ENCODE results near the gene LGR6.

The LGR6 gene

GRCh38 chr1:202154766-202155477 lies 38.7 kb upstream of the LGR6 start:
- TF ChIP-seq GATA3 (IDR thresholded peaks at IDR 0.05; ENCODE audit: low read depth, low read length) (no peak), GATA2 (IDR thresholded peaks at IDR 0.05; ENCODE audit: low read depth, low read length) (no peak)

- TF ChIP-seq GATA2 (IDR thresholded peaks at IDR 0.05; ENCODE audit: low read depth, low read length) (peak; percentile 99), GATA3 (IDR thresholded peaks at IDR 0.05; ENCODE audit: low read depth, low read length) (no peak; the same call in 1 of the 2 replicates)
Measured at GRCh38 chr1:202155478-202156021, 38.0 kb upstream of the LGR6 start.

DNA sequence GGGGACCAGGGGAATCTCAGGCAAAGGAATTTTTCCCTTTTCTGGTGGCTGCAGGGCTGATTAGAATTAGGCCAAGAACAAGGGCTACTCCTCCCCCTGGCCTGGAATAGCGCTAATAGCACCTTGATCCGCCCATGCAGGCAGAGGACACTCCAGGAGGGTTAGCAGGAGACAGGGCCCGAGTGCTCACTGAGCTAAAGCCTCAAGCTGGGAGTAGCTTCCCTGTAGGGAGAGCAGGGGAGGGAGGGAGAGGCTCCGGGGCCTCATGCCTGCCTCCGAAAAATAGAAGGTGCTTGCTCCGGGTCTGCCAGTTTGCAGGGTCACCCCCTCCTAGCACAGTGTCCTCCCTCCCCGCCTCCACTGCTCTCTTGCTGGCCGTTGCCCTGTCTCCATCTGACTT lies 37.0 kb upstream of the LGR6 start:
- TF ChIP-seq GATA2 (IDR thresholded peaks at IDR 0.05; ENCODE audit: low read depth, low read length) (no peak), GATA3 (IDR thresholded peaks at IDR 0.05; ENCODE audit: low read depth, low read length) (no peak)

DNA sequence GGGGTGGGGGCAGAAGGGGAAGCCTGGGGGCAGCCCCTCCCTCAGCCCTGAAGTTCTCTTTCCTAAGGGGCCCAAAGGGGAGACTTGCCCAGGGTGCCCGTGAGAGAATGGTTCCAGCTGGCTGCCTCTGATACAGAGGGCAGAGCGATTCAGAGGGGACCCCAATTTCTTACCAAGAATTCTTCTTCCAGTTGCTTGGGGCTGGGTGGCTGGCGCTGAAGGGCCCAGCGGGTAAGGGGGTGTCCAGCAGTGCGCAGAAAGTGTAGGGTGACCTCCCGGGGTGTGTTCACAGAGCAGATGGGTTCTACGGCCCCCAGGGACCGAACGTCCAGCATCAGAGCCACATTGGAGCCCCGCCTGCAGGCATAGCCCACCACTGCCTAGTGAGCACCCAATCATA lies 35.7 kb upstream of the LGR6 start:
- TF ChIP-seq GATA3 (IDR thresholded peaks at IDR 0.05; ENCODE audit: low read depth, low read length) = no peak
- TF ChIP-seq GATA2 (IDR thresholded peaks at IDR 0.05; ENCODE audit: low read depth, low read length) = no peak

GRCh38 chr1:202158810-202159533 lies 34.6 kb upstream of the LGR6 start:
- no peak for TF ChIP-seq GATA3 (IDR thresholded peaks at IDR 0.05; ENCODE audit: low read depth, low read length)
- TF ChIP-seq GATA2 (IDR thresholded peaks at IDR 0.05; ENCODE audit: low read depth, low read length) = no peak

DNA sequence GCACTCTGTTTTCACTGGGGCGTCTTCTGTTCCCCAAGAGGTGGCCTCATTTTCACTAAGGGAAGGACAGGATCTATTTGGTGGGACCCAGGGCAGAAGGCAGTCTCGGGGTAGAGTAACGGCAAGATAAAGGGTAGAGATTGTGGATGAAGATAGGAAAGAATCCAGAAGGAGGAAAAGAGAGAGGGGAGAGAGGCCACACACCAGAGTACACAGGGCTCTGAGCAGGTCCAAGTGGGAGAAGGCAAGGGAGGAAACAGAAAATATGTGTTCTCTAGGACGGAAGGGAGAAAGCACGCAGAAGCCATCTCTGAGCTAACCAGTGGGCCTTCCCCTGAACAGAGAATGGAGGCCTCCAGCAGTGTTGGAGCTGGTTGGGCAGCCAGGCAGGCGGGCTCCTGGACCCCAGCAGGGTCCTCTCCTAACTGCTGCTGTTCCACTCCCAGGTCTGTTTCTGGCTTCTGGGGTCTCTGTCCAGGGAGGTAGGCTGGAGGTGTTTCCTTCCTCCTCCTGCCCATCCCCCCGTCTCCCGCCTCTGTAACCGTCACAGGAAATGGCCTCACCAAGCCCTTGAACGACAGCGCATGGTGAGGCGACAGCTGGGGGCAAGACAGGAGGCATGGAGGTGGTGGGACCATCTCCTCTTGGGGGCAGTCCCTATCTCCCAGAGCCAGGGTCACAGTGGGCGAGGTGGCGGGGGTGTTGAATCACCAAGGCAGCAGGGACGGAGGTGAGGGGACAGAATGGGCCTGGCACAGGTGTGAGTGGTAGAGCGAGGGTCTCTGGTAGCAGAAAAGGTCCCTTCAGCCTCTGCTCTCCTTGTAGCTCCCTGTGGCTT lies 33.8 kb upstream of the LGR6 start:
- TF ChIP-seq GATA3 (IDR thresholded peaks at IDR 0.05; ENCODE audit: low read depth, low read length) (no peak), GATA2 (IDR thresholded peaks at IDR 0.05; ENCODE audit: low read depth, low read length) (peak; percentile 36; the same call in 1 of the 2 replicates)

DNA sequence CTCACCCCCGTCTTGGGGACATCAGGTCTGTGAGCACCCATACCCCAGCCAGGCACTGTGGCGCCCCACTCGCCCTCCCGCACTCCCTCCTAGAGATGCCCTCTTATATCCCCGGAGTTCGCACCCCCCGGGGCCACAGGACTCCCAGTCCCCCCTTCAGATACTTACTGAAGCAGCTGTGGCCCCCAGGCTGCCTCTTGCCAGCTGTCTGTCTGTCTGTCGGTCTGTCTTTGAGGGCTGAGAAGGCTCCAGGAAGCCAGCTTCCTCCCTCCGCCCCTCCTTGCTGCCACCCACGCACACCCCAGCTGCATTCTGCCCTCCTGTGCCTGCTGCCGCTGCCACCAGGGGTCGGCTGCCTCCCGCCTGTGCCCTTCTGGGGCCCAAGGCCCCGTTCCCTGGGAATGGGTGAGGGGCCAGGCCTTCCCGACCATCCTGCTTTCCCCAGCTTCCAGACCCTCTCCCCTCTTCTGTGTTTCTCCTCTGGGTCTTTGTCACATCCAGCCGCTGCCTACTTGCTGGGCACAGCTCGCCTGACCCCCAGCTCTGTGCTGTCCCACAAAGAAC lies 33.1 kb upstream of the LGR6 start, which contains the start of gene PTPN7:
Gene PTPN7, minus strand, starts transcription at position 226 of the 564 bp plus-strand sequence. CDS start 1,200 bp downstream, outside the sequence.
- no peak for TF ChIP-seq GATA3 (IDR thresholded peaks at IDR 0.05; ENCODE audit: low read depth, low read length)
- no peak for TF ChIP-seq GATA2 (IDR thresholded peaks at IDR 0.05; ENCODE audit: low read depth, low read length)

DNA sequence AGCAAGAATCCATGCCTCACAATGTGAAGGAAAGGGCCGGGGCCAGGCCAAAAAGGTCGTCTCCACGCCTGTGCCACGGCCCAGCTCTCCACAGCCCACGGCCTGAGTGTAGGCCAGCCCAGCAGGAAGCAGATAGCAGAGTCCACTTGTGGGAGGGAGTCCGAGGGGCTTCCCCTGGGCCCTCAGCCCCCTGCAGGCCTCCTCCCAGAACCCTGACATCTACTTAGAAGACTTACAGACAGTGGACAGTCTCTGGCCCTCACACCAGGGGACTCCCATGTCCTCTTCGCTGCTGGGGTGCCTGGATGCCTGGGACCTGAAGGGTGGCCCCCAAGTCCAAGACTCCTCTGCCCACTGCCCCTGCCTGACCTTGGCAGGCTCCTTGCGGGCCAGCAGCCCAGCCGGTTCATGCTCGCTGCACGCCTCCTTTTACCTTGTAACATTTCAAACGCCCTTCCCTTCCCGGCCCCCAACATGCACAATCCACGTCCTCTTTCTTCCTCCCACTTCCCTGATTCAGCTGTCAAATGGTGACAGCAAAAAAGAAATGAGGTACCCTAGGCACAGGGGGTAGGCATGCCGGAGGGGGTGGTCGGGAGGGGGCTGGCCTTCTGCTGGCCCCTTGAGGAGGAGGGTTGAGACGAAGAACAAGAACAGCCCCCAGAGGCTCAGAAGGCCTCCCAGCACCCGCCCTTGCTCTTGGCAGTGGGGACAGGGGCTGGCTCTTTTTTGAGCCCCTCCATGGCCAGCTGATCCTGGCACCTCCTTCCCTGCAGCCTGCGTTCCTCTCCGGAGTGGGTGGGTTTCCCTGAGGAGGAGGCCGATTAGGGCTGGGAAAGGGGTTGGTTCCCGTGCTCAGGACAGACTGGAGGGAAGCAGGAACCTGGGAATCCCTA lies 32.2 kb upstream of the LGR6 start:
- no peak for TF ChIP-seq GATA2 (IDR thresholded peaks at IDR 0.05; ENCODE audit: low read depth, low read length)
- no peak for TF ChIP-seq GATA3 (IDR thresholded peaks at IDR 0.05; ENCODE audit: low read depth, low read length)

- TF ChIP-seq GATA2 (IDR thresholded peaks at IDR 0.05; ENCODE audit: low read depth, low read length) (peak; percentile 33; the same call in 1 of the 2 replicates), GATA3 (IDR thresholded peaks at IDR 0.05; ENCODE audit: low read depth, low read length) (no peak)
Measured at GRCh38 chr1:202162047-202162417, 31.6 kb upstream of the LGR6 start.

GRCh38 chr1:202162418-202163280 lies 30.9 kb upstream of the LGR6 start:
- TF ChIP-seq GATA2 (IDR thresholded peaks at IDR 0.05; ENCODE audit: low read depth, low read length) = no peak
- no peak for TF ChIP-seq GATA3 (IDR thresholded peaks at IDR 0.05; ENCODE audit: low read depth, low read length)

DNA sequence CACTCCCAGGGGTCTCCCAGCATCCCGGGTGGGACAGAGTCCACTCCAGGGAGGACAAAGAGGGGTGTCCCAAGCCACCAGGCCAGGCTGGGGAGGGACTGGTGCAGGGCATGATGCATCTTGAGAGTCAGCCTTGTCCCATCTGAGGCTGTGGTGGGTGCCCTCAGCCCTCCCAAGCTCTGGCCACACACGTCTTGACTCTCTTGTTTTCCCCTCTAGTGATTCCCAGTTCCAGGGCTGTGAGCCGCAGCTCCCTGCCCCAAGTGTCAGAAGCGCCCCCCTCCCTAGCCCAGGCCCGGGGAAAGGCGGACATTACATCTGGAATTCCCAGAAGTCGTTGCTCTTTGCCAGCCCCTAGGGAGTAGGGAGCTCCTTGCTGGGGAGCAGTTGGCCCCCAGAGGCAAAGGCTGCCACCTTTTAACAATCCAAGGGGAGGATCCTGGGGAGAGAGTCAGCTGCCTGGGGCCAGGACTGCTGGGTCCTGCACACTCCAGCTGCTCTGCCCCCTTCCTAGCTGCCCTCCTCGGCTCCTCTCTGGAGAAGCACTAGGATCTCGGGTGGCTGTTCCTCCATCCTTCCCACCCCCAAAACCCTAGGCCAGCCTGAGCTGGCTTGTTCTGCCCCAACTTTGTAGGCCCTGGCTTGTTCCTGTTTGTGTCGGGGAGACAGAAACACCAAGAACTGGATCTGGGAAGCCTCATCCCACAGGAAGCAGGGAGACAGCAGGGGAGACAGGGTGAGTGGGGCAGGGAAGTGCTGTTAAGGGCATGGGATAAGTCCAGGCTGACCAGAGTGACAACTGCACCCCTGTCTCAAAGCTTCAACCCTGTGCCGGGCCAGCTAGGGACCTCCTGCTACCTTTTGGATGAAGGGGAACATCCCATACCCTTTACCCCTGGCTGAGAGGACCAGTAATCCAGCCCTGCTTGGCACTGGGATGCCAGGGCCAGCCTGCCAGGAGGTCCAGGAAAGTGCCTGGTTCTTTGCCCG lies 30.0 kb upstream of the LGR6 start:
- TF ChIP-seq GATA3 (IDR thresholded peaks at IDR 0.05; ENCODE audit: low read depth, low read length) (no peak), GATA2 (IDR thresholded peaks at IDR 0.05; ENCODE audit: low read depth, low read length) (no peak)

Data from SH-SY5Y (cell line).